NOMO-1 (cell line): ENCODE data around the gene VARS2.
"Not testable (repeated sequence)": the region's sequence is repeated elsewhere in the genome, so short reads cannot be mapped to it uniquely, and the experiment has no call there.

ENCODE experiments used
- DNase-seq, 2 experiments: peaks; one replicate each; lab custom pipeline; 2025; ENCODE audit not compliant: unreplicated experiment in 2 of 2; lab: John Stamatoyannopoulos, UW

The VARS2 gene

GRCh38 chr6:30927080-30927479, 13.0 kb downstream of the VARS2 start:
- not testable (repeated sequence) for DNase-seq

GRCh38 chr6:30928677-30929076, 14.6 kb downstream of the VARS2 start:
- no peak for DNase-seq

DNA sequence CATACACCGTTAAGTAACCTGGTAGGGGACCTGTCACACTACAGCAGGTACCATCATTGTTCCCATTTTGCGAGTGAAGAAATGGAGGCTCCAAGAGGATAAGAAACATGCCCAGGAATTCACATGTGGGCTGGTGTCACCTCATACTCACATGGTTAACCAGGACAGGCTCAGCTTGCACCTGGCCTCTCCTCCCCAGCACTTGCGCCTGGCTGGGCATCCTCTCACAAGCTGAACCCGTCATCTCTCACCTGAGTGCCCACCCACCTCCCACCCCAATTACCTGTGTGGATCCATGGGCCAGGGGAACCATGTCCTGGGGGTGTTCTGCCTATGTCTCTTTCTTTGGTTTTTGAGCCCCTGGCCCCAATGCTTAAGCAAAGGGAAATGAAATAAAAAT, 16.5 kb downstream of the VARS2 start:
- no peak for DNase-seq

- no peak for DNase-seq
Observed at GRCh38 chr6:30931272-30931671, 17.2 kb downstream of the VARS2 start.

GRCh38 chr6:30931969-30932645, 18.1 kb downstream of the VARS2 start, which contains the start of gene SFTA2:
TSS of gene SFTA2 (minus strand) at chr6:30932170. CDS start at chr6:30932096, 74 bp downstream.
- DNase-seq: no peak

DNA sequence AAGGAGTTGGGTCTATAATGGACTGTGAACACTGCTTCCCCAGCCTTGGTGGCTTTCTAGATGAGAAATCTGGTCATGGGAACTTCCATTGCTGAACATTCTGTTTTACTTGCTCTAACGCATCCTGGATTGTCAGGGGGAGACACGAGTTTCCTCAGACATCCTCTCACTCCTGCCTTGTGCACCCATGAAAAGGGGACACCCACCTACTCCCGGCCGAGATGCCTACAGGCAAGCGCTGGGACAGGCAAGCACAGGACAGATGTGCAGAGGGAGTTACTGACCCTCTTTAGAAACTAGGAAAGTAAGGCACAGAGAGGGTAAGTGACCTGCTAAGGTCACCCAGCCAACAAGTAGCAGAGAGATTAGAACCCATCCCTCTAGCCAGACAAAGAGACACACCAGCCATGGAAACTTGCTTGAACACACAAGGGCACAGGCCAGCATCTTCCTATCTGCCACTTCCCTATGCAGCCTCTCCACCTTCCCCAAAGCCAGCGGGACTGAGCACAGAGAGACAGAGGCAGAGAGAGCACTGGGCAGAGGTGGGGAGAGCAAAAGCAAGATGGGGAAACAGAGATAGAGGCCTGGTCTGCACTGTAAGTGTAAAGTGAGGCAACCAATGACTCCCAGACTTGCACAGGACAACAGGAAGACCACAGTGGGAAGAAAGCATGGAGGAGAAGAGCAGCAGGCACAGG, 18.8 kb downstream of the VARS2 start:
- DNase-seq: no peak

GRCh38 chr6:30935018-30935417, 21.0 kb downstream of the VARS2 start:
- no peak for DNase-seq

DNA sequence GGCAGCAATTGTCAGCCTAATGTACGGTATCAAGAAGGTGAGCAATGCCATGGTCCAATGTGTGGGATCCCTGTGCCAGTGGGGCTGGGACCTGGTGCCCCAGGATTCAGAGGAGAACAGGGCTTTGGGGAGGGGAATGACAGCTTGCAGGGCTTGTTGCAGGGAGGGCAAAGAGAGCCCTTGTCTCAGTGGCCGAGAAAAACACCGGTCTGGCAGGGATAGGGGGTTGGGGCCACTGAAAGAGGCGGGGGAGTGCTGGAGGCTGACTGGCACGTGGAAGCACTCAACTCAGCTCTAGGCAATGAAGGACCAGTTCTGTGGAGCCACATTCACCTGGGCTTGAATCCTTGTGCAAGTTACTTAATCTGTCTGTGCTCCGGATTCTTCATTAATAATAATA, 23.2 kb downstream of the VARS2 start:
- no peak for DNase-seq

GRCh38 chr6:30938730-30939129, 24.7 kb downstream of the VARS2 start:
- DNase-seq: no peak

GRCh38 chr6:30939473-30939872, 25.4 kb downstream of the VARS2 start:
- no peak for DNase-seq

DNA sequence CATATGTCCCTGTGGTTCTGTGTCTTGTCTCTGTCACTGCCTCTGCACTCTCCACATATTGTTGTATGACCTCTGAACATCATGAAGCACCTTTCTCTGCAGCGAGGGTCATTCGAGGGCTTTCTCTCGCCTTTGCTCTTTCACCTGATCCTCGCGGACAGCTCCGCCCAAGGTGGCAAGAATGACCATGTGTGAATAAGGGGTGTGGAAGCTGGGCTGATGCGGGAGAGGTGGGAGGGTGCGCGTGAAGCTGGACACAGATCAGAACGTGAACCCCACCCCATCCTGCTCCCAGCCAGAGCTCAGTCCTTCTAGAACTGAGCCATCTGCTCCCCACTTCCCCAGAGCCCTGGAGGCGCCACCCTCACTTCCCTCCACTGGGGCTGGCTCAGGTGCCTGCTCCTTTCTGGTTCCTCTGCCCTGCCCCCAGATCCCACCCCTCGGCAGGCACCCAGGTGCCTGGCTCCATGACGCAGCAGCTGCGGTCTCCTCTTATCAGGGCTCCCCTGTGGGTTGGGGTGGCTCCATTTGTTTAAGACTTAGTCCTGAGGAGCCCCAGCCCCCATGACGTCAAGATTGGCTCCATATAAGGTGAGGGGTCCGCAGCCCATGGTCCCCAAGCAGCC, 26.4 kb downstream of the VARS2 start, which contains the start of gene MUCL3:
Gene MUCL3 (plus strand): TSS at position 613 of the 626 bp plus-strand sequence. CDS start 27 bp downstream, outside the sequence.
- no peak for DNase-seq

GRCh38 chr6:30942338-30943060, 28.5 kb downstream of the VARS2 start:
- DNase-seq: no peak

DNA sequence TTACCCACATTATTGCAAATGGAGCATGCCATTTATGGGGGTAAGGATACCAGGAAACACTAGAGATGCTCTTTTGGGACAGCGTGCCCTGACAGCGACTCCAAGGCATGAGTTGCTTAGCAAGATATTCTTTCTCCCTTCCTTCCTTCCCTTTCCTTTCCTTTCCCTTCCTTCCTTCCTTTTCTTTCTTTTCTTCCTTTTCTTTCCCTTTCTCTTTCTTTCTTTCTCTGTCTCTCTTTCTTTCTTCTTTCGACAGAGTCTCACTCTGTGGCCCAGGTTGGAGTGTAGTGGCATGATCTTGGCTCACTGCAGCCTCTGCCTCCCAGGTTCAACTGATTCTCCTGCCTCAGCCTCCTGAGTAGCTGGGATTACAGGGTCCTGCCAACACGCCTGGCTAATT, 30.0 kb downstream of the VARS2 start:
- DNase-seq: no peak

- no peak for DNase-seq
Observed at GRCh38 chr6:30945281-30945680, 31.2 kb downstream of the VARS2 start.

- no peak for DNase-seq
Observed at GRCh38 chr6:30947231-30947630, 33.2 kb downstream of the VARS2 start.

DNA sequence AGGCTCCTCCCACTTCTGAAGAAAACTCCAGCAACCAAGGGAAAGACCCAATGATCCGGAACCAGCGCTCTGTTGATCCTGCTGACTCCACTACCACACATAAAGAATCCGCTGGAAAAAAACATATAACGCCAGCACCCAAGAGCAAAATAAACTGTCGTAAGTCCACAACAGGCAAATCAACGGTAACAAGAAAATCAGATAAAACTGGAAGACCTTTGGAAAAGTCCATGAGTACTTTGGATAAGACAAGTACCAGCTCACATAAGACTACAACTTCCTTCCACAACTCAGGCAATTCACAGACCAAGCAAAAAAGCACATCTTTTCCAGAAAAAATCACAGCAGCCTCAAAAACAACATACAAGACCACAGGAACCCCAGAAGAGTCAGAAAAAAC, 34.8 kb downstream of the VARS2 start:
- DNase-seq: no peak

GRCh38 chr6:30951907-30952469, 38.0 kb downstream of the VARS2 start:
- DNase-seq: no peak

- no peak for DNase-seq
Observed at GRCh38 chr6:30954631-30955366, 40.8 kb downstream of the VARS2 start.

DNA sequence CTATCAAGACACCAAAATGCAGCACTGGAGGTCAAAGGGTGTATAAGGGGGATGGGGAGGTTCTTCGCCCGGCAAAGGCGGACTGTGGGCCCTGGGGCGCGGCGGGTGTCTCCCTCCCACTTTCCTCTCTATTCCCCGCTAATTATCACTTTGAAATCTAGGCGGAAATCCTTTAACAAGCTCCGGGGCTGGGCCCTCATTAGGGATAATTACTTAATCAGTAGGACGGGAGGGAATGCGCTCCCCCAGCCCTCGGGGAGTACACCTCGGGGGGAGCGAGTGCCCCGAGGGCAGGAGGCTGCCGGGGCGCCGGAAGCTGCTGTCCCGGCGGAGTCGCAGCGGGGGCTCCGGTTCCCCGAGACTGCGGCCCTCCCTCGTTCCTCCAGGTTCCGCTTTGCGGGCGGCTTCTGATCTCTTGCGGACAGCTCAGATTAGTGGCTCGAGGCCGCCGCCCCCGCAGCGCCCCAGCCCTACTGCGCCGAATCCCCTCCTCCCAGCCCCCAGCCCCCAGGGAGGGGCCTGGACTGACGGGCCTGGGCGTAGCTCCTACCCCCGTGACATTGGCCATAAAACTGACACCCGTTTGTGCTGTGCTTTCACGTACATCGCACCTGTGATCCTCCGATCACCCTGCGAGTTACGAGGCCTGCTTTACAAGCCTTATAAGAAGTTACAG, 41.5 kb downstream of the VARS2 start:
- DNase-seq: peak; percentile 53 to 54

DNA sequence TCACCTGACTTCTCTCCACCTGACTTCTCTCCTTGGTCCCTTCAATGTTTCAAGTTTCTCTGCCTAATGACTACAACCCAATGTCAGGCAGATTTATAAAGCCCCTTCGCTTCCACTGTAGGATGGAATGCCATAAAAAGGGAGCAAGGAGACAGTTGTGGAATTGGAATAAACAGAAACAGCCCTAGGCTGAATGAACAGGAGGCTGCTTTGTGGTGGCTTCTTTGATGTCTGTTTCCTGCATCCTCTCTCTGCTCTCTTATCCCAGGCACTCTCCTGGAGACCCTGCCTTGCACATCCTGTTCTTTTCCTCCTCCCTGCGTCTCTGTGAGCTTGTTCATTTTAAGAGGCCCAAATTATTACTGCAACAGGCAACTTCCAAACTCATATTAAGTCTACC, 43.7 kb downstream of the VARS2 start:
- no peak for DNase-seq
